ENCODE measurements around the gene RAI1.

RAI1 gene

GRCh38 chr17:17737961-17738894 is 57.0 kb downstream of the RAI1 start:
- no peak for DNase-seq

DNA sequence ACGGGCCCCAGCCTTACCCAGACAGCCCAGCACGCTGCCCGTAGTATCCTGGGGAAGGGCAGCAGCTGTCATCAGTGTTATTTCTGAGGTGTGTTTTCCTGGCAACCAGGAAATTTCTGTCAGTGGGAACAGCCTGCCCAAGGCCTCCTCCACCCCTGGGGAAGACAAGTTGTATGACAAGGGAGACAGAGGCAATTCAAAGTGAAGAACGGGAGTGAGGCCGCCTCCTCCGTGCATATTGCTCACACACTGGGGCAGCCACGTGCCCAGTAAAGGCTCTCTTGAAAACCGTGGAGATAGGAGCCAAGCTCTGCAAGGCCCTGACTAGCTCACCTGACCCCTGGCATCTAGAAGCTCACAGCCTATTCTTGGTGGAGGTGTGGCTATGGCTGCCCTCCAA is 57.6 kb downstream of the RAI1 start:
- DNase-seq, result no peak

GRCh38 chr17:17739388-17740066 is 58.3 kb downstream of the RAI1 start:
- no peak for DNase-seq

DNA sequence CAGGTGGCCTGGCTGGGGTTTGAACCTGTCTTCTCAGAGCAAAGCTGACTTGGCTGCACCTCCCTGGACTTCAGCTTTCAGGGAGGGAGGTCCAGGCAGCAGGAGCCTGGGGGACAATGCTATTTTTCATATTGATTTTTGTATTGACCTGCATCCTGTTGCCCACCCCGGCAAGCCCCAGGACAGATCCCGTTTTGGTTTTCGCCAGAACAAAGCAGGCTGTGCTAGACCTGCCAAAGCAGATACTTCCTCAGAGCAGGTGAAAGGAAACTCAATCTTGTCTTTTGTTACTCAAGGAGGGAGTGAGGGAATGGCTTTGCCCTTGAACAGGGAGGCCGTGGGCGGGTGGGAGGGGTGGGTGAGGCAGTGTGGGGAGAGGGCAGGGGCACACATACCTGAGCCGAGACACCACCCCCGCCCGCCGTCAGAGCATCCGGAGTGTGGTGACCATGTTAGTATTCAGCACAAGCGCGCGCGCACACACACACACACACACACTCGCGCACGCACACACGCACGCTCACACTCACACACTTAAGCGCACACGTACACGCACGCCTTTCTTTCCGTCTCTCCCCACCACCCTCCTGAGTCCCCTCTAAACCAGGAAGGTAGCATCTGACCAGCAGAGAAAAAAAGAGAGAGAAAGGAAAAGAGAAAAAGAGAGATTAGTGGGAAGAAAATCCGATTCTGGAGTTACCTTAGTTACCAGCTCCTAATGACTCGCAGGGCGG is 59.5 kb downstream of the RAI1 start:
- peak; percentile 77 for DNase-seq

DNA sequence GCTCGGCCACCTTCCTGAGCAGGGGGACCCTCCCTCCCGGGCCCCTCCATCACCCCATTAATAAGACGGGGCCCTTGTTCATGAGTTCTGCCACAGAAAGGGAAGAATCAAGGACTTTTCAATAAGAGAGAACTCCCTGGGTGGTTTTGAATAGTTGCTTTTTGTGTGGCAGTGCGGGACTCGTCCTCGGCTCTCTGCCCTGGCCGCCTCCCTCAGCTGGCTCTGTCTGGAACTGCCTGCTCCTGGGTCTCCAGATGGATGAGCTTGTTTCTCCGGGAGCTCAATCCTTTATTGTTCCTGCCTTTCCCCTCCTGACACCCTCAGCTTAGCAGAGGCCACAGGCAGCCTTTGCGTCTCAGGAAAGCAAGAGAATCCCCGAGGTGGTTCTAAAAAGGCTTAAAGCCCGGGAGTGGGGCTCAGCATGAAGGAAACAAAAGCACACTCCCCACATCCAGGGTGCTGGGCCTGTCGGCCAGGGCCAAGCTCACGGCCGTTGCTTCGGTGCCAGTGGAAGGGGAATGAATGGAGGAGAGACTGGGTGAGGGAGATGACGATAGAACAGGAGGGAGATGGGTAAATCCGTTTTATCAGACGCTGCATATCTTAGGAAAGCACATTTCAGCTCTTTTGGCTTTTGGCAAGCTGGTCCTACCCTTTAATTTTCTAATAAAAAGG is 60.2 kb downstream of the RAI1 start:
- DNase-seq, result no peak

- DNase-seq, result no peak
Observed at GRCh38 chr17:17742133-17742621, 60.9 kb downstream of the RAI1 start.

DNA sequence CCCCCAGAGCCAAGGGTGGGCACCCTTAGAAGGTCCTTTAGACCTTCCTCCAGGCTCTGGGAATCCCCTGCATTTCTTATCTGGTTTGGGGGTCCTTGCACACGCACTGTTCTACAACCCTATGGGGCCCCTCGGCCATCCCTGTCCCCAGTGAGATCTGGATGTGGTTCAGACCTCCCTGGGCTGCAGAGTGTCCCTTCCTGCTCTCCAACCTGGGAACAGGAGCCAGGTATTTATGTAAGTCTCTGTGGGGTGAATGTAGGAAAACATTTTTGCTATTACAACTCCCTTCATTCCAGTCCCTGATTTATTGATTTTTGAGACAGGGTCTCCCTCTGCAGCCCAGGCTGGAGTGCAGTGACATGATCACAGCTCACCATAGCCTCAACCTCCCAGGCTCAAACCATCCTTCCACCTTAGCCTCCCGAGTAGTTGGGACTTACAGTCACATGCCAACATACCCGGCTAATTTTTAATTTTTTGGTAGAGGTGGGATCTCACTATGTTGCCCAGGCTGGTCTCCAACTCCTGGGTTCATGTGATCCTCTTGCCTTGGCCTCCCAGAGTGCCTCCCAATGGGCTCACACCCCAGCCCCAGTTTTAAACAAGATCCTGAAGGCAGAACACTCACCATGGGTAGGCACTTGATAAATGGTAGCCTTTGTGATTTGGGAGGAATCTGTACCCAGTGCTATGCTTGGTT is 61.6 kb downstream of the RAI1 start:
- no peak for DNase-seq

- no peak for DNase-seq
Observed at GRCh38 chr17:17743391-17744112, 62.3 kb downstream of the RAI1 start.

- DNase-seq, result no peak
Observed at GRCh38 chr17:17744116-17744515, 62.9 kb downstream of the RAI1 start.

GRCh38 chr17:17745476-17746455 is 64.5 kb downstream of the RAI1 start:
- no peak for DNase-seq

DNA sequence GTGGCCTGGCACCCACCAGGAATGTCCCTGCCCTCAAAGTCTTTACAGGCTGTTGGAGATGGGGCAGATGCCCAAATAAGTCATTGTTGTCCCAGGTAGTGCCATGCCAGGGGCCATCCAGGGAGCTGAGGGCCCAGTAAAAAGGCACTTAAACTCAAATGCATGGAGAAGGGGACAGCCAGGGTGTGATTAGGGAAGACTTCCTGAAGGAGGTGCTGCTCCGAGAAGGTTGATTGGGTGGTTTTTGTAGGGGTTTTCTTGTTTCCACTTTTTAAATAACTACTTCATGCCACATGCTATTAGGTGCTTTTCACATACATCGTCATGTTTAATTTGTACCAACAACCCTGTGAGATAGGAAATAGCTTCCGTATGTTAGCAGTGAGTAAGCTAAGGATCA is 66.9 kb downstream of the RAI1 start:
- no peak for DNase-seq

GRCh38 chr17:17748604-17749003 is 67.3 kb downstream of the RAI1 start:
- DNase-seq, result no peak

- no peak for DNase-seq
Observed at GRCh38 chr17:17749025-17749772, 67.9 kb downstream of the RAI1 start.

DNA sequence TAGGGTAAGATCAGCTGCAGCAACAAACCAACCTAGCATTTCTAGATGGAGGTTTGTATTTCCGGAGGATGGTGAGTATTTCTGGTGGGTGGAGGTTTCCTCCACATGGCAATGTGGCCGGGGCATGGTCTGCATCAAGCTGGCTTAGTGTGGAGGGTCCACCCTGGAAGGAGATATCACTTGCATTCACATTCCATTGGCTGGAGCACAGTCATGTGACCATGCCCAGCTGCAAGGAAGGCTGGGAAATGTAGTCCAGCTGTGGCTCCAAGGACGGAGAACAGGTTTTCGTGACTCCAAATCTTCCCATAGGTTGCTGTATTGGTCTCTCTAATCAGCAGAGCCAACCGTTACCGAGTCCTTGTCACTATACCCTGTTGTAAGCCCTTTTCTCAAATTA is 68.7 kb downstream of the RAI1 start:
- DNase-seq, result peak; percentile 51

- DNase-seq, result no peak
Observed at GRCh38 chr17:17750881-17751280, 69.6 kb downstream of the RAI1 start.

DNA sequence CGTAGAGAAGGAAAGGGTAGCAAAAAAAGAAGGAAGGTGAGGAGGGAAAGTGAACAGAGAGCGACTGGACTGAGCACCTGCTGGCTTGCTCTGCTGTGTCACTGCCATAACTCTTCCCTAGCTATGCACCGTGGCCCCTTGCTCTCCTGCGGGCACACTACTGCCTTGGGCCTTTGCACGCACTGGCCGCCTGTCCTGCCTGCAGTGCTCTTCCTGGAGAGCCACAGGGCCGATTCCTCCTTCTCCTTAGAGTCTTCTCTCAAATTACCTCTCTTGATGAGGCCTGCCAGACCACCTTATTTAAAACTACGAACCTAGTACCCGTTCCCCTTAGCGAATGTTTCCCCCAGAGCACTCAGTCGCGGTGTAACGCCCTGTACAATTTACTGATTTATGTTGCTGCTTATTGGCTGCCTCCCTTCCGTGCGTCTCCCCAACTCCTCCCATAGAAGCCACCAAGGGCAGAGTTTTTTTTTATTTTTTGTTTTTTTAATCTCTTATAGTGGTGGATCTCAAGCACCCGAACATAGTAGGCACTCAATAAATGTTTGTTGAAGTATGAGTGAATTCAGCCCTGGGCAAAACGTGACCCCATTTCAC is 70.3 kb downstream of the RAI1 start:
- peak; percentile 34 for DNase-seq

DNA sequence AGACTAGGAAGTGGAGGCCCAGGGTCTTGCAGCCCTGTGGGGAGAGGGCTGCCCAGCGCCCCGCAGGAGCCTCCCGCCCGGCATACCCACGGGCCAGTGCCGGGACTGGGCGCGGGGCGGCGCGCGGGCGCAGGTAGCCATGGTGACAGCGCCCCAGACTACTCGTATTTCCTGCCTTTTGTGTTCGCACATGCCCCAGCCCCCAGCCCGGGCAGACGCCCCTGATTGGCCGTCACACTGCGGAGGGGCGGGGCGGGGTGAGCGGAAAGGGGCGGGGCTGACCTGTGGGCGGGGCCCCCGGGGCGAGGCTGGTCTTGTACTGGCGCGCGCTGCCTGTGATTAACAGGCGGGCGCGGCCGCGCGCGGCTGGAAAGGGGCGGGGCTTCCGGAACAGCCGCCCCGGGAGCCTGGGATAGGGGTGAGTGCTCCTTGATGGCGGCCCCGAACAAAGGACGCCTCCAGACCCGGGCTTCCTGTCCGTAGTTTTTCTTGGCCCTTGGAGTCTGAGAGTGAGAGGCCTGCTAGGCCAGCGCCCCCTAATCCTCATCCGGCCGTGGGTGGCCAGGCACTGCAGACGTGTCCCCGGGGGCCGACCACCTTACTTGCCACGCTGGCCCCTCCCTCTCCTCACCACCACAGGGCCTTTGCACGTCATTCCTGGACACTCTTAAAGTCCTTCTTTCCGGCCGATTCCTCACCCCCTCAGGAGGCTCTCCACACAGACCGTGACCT is 71.0 kb downstream of the RAI1 start:
- DNase-seq, result peak; percentile 95

DNA sequence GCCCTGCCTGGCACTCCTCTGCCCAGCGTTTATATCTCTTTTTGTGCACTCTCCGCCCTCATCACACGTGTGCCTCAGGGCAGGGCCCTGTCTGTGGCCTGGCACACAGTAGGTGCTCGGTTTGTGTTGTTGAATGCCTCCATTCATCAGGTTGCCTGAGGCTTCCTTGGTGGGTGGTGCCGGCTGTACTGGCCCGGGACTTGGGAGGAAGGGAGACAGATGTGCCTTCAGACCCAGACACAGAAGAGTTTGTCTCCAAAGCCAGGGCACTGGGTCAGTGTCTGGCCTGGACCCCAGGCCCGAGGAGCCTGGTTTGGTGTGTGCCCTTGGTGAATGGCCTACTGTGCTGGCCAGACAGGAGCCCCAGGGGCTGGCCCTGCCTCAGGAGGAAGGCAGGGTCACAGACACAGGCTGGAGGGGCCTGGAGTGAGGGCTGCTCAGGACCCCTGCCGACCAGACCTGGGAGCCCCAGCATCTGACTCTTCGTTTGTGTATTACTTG is 71.6 kb downstream of the RAI1 start:
- DNase-seq, result no peak

All from activated CD8-positive, alpha-beta memory T cell treated with anti-CD3 and anti-CD28 coated beads, Interleukin-2, amount 50 U/mL, for 4 hours (primary cell).